ENCODE measurements around the gene MEPE.

MEPE gene

DNA sequence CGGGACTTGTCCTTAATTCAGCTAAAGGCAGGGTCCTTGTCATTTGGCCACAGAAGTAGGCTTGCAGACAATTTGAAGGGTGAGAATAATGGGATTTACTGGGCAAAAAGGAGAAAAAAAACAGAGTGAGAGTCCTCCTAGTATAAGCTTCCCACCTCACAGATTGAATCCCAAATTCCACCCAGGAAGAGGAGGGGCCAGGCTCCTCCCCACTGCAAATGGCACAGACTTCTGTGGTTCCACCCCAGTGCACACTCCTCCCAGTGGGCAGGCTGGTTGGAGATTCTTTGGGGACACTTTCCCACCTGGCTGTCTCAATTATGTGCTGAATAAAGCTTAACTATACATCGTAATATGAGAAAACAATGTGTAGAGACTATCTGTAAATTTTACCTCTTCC is 31.6 kb downstream of the MEPE start:
- TF ChIP-seq, protein P1, sequence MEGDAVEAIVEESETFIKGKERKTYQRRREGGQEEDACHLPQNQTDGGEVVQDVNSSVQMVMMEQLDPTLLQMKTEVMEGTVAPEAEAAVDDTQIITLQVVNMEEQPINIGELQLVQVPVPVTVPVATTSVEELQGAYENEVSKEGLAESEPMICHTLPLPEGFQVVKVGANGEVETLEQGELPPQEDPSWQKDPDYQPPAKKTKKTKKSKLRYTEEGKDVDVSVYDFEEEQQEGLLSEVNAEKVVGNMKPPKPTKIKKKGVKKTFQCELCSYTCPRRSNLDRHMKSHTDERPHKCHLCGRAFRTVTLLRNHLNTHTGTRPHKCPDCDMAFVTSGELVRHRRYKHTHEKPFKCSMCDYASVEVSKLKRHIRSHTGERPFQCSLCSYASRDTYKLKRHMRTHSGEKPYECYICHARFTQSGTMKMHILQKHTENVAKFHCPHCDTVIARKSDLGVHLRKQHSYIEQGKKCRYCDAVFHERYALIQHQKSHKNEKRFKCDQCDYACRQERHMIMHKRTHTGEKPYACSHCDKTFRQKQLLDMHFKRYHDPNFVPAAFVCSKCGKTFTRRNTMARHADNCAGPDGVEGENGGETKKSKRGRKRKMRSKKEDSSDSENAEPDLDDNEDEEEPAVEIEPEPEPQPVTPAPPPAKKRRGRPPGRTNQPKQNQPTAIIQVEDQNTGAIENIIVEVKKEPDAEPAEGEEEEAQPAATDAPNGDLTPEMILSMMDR (conservative IDR thresholded peaks at IDR 0.05), result no peak
- H3K27ac ChIP-seq, result no peak overlapping the region

GRCh38 chr4:87865288-87865687 is 32.5 kb downstream of the MEPE start:
- TF ChIP-seq, protein P1 (conservative IDR thresholded peaks at IDR 0.05), result no peak
- H3K27ac ChIP-seq, result peak overlapping the region; percentile 8; the same call in 1 of the 2 replicates

- H3K27ac ChIP-seq, result peak overlapping the region; percentile 2; the same call in 1 of the 2 replicates
- TF ChIP-seq, protein P1 (conservative IDR thresholded peaks at IDR 0.05), result no peak
These were observed 33.3 kb downstream of the MEPE start for GRCh38 chr4:87865960-87866598.

DNA sequence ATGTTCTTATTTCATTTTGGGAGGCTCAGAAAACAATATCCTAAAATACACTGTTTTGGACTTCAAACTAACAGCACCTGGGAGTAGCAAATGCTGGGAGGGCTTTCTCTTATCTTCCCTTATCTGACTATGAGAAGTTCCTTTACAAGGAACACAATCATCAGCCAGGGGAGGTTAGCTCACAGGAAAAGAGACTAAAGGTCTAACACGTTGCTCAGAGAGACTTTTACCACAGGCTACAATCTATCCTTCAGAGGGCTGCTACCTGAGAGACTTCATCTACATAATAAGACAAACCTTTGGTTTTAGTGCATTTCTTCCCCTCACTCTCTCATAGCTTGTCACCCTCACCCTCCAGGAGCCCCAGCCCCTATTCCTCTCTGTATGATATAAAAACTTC is 35.8 kb downstream of the MEPE start:
- TF ChIP-seq, protein P1 (conservative IDR thresholded peaks at IDR 0.05), result no peak
- H3K27ac ChIP-seq, result no peak overlapping the region

DNA sequence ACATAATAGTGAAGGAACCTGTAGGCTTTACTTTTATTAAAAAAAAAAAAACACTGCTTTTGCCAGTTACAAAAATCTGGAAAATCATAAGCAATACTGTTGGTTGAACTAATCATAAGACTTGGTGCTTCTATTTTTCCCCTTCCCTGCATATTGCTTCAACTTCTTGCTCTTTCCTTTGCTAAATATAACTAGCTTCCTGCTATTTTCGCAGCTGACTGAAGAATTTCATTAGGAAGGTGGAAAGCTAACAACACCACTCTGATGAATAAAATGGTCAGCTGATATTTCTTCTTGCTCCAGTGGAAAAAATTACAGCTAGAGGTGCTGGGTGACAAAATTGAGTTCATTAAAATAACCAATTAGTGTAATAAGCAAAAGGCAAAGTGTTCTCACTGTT is 39.3 kb downstream of the MEPE start:
- H3K27ac ChIP-seq, result no peak overlapping the region
- TF ChIP-seq, protein P1 (conservative IDR thresholded peaks at IDR 0.05), result no peak

DNA sequence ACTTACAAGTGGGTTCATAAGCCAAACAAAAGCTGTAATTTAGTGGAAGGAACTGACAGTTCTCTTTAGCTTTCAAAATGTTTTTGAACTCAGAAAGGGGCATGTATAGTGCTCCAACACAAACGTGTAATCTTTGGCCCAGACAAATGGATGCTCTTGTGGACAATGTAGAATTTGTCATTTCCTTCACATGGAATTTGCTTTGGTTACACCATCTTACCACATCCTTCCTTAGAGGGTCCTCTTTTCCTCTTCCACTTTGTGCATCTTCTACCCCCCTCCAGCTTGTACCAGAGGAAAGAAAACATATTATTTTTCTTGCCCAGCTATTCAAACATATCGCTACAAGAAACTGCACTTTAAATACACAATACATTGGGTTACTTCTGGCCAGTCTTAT is 42.4 kb downstream of the MEPE start:
- H3K27ac ChIP-seq, result no peak overlapping the region
- TF ChIP-seq, protein P1 (conservative IDR thresholded peaks at IDR 0.05), result no peak

- TF ChIP-seq, protein P1 (conservative IDR thresholded peaks at IDR 0.05), result no peak
- H3K27ac ChIP-seq, result no peak overlapping the region
These were observed 47.3 kb downstream of the MEPE start for GRCh38 chr4:87880106-87880505.

Measured in VCaP (cell line).